Measurements from ENCODE around the gene ABHD18. TPM values are rescaled to one million over a fixed set of nuclear protein-coding genes. Genes with fewer than 3 reads are reported as not detected.
"Not testable (repeated sequence)": the region's sequence is repeated elsewhere in the genome, so short reads cannot be mapped to it uniquely, and the experiment has no call there.

ABHD18 gene
- total and polyA plus RNA-seq, 8 donors = 11.9 to 22.4 (median 17.2) TPM

DNA sequence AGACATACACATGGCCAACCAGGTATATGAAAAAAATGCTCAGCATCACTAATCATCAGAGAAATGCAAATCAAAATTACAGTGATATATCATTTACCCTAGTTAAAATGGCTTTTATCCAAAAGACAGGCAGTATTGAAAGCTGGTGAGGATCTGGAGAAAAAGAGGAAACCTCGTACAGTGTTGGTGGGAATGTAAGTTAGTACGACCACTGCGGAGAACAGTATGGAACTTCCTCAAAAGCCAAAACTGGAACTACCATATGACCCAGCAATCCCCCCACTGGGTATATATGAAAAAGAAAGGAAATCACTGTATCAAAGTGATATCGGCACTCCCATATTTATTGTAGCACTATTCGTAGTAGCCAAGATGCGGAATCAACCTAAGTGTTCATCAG is 23.4 kb downstream of the ABHD18 start:
- ATAC-seq = no peak

DNA sequence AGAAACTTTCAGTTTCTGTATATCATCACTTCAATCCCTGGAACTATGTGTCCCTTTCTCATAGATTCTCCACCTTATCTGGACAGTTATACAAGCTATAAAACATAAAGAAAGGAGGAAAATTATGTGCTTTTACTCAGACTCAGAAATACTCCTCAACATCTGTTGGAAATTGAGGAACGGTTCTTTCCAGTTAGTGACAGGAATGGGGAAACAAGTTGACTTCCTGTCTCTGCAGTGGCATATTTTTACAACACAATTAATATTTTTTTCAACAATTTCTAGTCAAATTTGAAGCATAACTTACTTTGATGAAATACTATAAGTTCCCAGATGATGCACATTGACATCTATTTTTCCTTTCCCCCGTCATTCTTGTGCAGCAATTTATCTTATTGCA is 27.9 kb downstream of the ABHD18 start:
- Histone ChIP-seq H3K4me3 (no peak overlapping the region), H3K27ac (peak overlapping the region in 1 of 2 donors; percentile 47), H3K27me3 (no peaks in the 10 kb centered on the region), H3K36me3 (peaks cover 0 to 27% of the 10 kb centered on the region in 2 donors), H3K9me3 (peaks cover 0 to 7% of the 10 kb centered on the region in 2 donors), H3K4me1 (no peaks in the 10 kb centered on the region)
- intact Hi-C loops (cut with DNase I) = no loop called here
- ATAC-seq (no peak), DNase-seq (no peak)
- TF ChIP-seq, protein P1, sequence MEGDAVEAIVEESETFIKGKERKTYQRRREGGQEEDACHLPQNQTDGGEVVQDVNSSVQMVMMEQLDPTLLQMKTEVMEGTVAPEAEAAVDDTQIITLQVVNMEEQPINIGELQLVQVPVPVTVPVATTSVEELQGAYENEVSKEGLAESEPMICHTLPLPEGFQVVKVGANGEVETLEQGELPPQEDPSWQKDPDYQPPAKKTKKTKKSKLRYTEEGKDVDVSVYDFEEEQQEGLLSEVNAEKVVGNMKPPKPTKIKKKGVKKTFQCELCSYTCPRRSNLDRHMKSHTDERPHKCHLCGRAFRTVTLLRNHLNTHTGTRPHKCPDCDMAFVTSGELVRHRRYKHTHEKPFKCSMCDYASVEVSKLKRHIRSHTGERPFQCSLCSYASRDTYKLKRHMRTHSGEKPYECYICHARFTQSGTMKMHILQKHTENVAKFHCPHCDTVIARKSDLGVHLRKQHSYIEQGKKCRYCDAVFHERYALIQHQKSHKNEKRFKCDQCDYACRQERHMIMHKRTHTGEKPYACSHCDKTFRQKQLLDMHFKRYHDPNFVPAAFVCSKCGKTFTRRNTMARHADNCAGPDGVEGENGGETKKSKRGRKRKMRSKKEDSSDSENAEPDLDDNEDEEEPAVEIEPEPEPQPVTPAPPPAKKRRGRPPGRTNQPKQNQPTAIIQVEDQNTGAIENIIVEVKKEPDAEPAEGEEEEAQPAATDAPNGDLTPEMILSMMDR (IDR thresholded peaks at IDR 0.05) = no peak

More for the DNA sequence above, 23.4 kb downstream of the ABHD18 start:
- H3K4me3 ChIP-seq = no peak overlapping the region
- TF ChIP-seq, protein P1 (IDR thresholded peaks at IDR 0.05) = no peak
- H3K9me3 ChIP-seq = no peaks in the 10 kb centered on the region
- no peak overlapping the region for H3K27ac ChIP-seq
- no peaks in the 10 kb centered on the region for H3K27me3 ChIP-seq
- peaks cover 0 to 56% of the 10 kb centered on the region in 2 donors for H3K36me3 ChIP-seq
- H3K4me1 ChIP-seq = no peaks in the 10 kb centered on the region
- intact Hi-C loops (cut with DNase I) = no loop called here
- DNase-seq = no peak

DNA sequence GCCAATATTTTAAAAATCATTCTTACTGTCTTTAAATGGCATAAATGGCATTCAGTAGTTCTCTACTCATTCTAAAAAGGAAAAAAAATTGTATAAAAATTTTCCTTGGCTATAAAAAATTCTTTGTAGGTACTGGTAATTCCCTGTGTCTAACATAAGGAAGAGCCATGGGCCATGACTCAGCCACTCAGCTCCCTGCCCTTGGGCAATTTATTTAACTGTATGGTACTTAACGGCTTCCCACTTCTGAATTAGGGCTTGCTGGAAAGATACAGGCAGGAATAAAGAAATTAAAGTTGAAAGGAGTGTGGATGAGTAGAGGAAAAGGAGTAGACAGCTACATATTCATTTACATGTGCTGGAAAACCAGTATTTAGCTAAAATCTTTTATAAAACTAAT is 30.6 kb downstream of the ABHD18 start:
- no peak overlapping the region for H3K4me3 ChIP-seq
- ATAC-seq = peak; percentile 88
- DNase-seq = peak in 1 of 4 donors; percentile 60
- TF ChIP-seq, protein P1 (IDR thresholded peaks at IDR 0.05) = no peak
- intact Hi-C loops (cut with DNase I) = no loop called here
- H3K36me3 ChIP-seq = peaks cover 0 to 17% of the 10 kb centered on the region in 2 donors
- H3K27ac ChIP-seq = no peak overlapping the region
- H3K9me3 ChIP-seq = peaks cover 0 to 13% of the 10 kb centered on the region in 2 donors
- no peaks in the 10 kb centered on the region for H3K4me1 ChIP-seq
- H3K27me3 ChIP-seq = no peaks in the 10 kb centered on the region

DNA sequence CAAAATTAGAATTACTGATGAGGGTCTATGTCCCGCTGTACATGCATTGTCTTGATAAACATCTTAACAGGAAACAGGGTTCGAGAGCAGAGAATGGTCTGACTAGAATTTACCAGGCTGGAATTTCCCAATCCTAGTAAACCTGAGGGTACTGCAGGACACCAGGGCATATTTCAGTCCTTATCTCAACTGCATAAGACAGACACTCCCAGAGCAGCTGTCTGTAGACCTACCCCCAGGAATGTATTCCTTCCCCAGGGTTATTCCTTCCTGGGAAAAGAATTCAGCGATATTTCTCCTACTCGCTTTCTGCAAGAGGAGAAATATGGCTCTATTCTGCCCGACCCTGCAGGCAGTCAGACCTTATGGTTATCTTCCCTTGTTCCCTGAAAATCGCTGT is 31.3 kb downstream of the ABHD18 start:
- DNase-seq; H3K4me3 ChIP-seq; H3K27ac ChIP-seq; H3K27me3 ChIP-seq; ATAC-seq; H3K4me1 ChIP-seq; intact Hi-C loops (cut with DNase I): not testable (repeated sequence)
- peaks cover 0 to 17% of the 10 kb centered on the region in 2 donors for H3K36me3 ChIP-seq
- H3K9me3 ChIP-seq = peaks cover 0 to 13% of the 10 kb centered on the region in 2 donors

DNA sequence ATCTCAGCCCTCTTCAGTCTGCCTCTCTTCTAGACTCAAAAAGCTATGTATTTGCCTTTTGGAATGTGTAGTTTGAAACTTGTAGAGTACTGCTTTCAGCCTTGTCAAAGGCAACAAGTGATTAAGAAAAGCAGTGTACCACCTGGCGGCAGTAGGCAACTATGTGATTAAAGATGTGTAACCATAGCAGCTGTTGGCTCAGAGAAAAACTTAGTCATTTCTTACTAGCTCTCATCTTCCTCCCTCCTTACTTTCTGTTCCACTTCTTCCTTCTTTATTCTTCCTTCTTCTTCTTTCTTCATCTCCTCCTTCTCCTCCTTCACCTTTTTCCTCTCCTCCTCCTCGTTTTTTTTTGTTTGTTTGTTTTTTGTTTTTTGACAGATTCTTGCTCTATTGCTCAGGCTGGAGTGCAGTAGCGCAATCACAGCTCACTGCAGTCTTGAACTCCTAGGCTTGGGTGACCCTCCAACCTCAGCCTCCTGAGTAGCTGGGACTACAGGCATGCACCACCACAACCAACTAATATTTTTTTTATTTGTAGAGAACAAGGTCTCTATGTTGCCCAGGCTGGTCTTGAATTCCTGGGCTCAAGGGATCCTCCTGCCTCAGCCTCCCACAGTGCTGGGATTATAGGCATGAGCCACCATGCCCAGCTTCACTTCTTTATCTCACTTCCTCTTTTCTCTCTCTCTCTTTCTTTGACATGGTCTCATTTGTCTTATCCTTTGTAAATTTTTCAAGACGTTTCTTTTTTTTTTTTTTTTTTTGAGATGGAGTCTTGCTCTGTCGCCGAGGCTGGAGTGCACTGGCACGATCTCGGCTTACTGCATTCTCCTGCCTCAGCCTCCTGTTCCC is 32.6 kb downstream of the ABHD18 start:
- no peak overlapping the region for H3K27ac ChIP-seq
- intact Hi-C loops (cut with DNase I) = no loop called here
- peaks cover 0 to 19% of the 10 kb centered on the region in 2 donors for H3K36me3 ChIP-seq
- peaks cover 0 to 13% of the 10 kb centered on the region in 2 donors for H3K9me3 ChIP-seq
- ATAC-seq (peak; percentile 92), DNase-seq (peak in 1 of 4 donors; percentile 2)
- H3K4me1 ChIP-seq = no peaks in the 10 kb centered on the region
- H3K27me3 ChIP-seq = no peaks in the 10 kb centered on the region
- H3K4me3 ChIP-seq = no peak overlapping the region
- TF ChIP-seq, protein P1 (IDR thresholded peaks at IDR 0.05) = no peak

All from left lung (tissue), 10 donors.